ENCODE results near the gene UBA5. TPM values are rescaled to one million over a fixed set of nuclear protein-coding genes. Genes with fewer than 3 reads are reported as not detected.

UBA5 gene
- total RNA-seq, 1 donor, result 38.4 TPM

DNA sequence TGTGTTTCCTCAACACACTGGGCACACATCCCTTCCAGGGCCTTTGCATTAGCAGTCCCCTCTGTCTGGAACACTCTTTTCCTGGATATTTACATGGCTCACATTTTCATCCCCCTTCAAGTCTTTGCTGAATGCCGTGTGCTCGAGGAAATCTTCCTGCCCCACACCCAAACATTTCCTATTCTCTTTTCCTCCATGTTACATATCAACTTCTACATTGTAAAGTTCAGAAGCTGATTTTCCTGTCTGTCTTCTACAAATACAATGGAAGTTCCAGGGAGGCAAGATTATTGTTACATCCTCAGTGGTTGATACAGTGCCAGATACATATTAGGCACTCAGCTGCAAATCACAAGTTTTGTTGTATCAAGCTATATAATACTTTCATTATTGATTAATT is 4.7 kb upstream of the UBA5 start:
- H3K27ac ChIP-seq (ENCODE audit: low read depth, low read length), result no peak overlapping the region
- no peaks in the 10 kb centered on the region for H3K9me3 ChIP-seq (ENCODE audit: low read depth, low read length)
- H2AFZ ChIP-seq (ENCODE audit: low read length), result no peak overlapping the region
- TF ChIP-seq CTCF (IDR thresholded peaks at IDR 0.05; ENCODE audit: extremely low read depth, low read depth, low read length), result no peak
- H3K79me2 ChIP-seq (ENCODE audit: insufficient read depth, low read length), result peaks cover 44% of the 10 kb centered on the region
- peaks cover 4% of the 10 kb centered on the region for H4K20me1 ChIP-seq (ENCODE audit: insufficient read depth, low read length)
- no peak overlapping the region for H3K4me2 ChIP-seq (ENCODE audit: insufficient read depth, low read length)
- H3K4me1 ChIP-seq (ENCODE audit: insufficient read depth, low read length), result peaks cover 16% of the 10 kb centered on the region
- no peak for DNase-seq (ENCODE audit: insufficient read length, low spot score, missing footprints)
- H3K27me3 ChIP-seq (ENCODE audit: insufficient read depth, low read length), result no peaks in the 10 kb centered on the region
- no peaks in the 10 kb centered on the region for H3K36me3 ChIP-seq (ENCODE audit: insufficient read depth, low read length)
- no peak overlapping the region for H3K4me3 ChIP-seq (ENCODE audit: insufficient read depth, low read length)

DNA sequence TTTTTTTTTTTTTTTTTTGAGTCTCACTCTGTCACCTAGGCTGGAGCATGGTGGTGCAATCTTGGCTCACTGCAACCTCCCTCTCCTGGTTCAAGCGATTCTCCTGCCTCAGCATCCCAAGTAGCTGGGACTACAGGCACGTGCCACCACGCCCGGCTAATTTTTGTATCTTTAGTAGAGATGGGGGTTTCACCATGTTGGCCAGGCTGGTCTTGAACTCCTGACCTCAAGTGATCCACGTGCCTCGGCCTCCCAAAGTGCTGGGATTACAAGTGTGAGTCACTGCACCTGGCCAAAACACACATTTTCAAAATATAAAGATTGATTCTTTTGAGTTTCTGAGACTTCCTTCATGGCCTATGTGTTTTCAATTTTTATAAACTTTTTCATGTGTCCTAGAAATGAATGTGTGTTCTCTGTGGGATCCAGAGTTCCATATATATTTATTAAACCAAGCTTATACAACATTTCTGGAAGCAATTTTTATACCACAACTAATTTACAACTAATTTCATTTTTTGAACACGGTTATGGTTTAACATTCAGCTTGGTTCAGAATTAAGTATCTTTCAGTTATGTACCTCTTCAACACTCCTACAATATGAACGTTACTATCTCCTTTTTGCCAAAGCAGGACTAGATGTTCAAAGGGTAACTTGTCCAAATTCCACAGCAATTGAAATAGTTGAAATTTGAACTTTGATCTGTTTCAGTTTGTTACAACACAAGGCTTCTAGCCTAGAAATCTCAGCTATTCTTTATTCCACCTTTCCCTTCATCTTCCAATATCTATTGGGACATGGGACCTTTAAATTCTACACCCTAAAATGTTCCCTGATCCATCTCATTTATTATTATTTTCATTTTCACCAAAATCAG is 2.0 kb upstream of the UBA5 start:
- Histone ChIP-seq H3K27ac (ENCODE audit: low read depth, low read length) (no peak overlapping the region), H3K27me3 (ENCODE audit: insufficient read depth, low read length) (no peaks in the 10 kb centered on the region), H3K4me2 (ENCODE audit: insufficient read depth, low read length) (peak overlapping the region; percentile 99), H3K36me3 (ENCODE audit: insufficient read depth, low read length) (no peaks in the 10 kb centered on the region), H3K9me3 (ENCODE audit: low read depth, low read length) (no peaks in the 10 kb centered on the region), H3K79me2 (ENCODE audit: insufficient read depth, low read length) (peaks cover 59% of the 10 kb centered on the region), H3K4me3 (ENCODE audit: insufficient read depth, low read length) (peak overlapping the region; percentile 95), H3K4me1 (ENCODE audit: insufficient read depth, low read length) (peaks cover 19% of the 10 kb centered on the region), H4K20me1 (ENCODE audit: insufficient read depth, low read length) (peaks cover 4% of the 10 kb centered on the region), H2AFZ (ENCODE audit: low read length) (peak overlapping the region; percentile 98)
- no peak for TF ChIP-seq CTCF (IDR thresholded peaks at IDR 0.05; ENCODE audit: extremely low read depth, low read depth, low read length)
- no peak for DNase-seq (ENCODE audit: insufficient read length, low spot score, missing footprints)

DNA sequence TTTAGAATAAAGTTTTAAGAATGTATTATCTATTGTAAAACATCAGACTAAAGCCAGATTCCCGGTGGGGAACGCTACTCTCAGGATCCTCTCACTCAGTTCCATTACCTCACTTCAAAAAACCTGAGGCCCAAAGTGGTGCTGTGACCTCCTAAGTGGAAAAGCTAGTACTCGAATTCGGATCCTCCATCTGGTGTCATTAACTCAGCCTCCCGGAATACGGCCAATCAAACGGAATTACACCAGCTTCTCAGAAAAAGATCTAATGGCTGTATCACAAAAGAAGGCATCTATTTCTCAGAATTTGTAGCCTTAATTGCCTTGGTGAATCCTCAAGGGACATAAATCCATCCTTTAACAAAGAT is 1.1 kb upstream of the UBA5 start:
- TF ChIP-seq CTCF (IDR thresholded peaks at IDR 0.05; ENCODE audit: extremely low read depth, low read depth, low read length), result no peak
- H3K4me1 ChIP-seq (ENCODE audit: insufficient read depth, low read length), result peaks cover 19% of the 10 kb centered on the region
- H3K27me3 ChIP-seq (ENCODE audit: insufficient read depth, low read length), result no peaks in the 10 kb centered on the region
- peaks cover 65% of the 10 kb centered on the region for H3K79me2 ChIP-seq (ENCODE audit: insufficient read depth, low read length)
- H3K4me2 ChIP-seq (ENCODE audit: insufficient read depth, low read length), result peak overlapping the region; percentile 99
- peak overlapping the region; percentile 96 for H3K27ac ChIP-seq (ENCODE audit: low read depth, low read length)
- peak overlapping the region; percentile 98 for H2AFZ ChIP-seq (ENCODE audit: low read length)
- H3K9me3 ChIP-seq (ENCODE audit: low read depth, low read length), result no peaks in the 10 kb centered on the region
- H3K36me3 ChIP-seq (ENCODE audit: insufficient read depth, low read length), result no peaks in the 10 kb centered on the region
- peak overlapping the region; percentile 95 for H3K4me3 ChIP-seq (ENCODE audit: insufficient read depth, low read length)
- peak; percentile 76 for DNase-seq (ENCODE audit: insufficient read length, low spot score, missing footprints)
- peaks cover 4% of the 10 kb centered on the region for H4K20me1 ChIP-seq (ENCODE audit: insufficient read depth, low read length)

GRCh38 chr3:132659365-132660051 is 621 bp upstream of the UBA5 start, which contains the start of gene ACAD11:
TSS of gene ACAD11 (minus strand) at chr3:132659809. CDS start at chr3:132659751, 58 bp downstream.
- Histone ChIP-seq H3K27ac (ENCODE audit: low read depth, low read length) (peak within 1 kb of the TSS; percentile 96), H3K27me3 (ENCODE audit: insufficient read depth, low read length) (no peaks in the 10 kb centered on the region), H3K4me1 (ENCODE audit: insufficient read depth, low read length) (peaks cover 17% of the 10 kb centered on the region), H2AFZ (ENCODE audit: low read length) (peak within 1 kb of the TSS; percentile 98), H3K36me3 (ENCODE audit: insufficient read depth, low read length) (no peaks in the 10 kb centered on the region), H3K4me3 (ENCODE audit: insufficient read depth, low read length) (peak within 1 kb of the TSS; percentile 95), H3K79me2 (ENCODE audit: insufficient read depth, low read length) (peaks cover 70% of the 10 kb centered on the region), H3K9me3 (ENCODE audit: low read depth, low read length) (no peaks in the 10 kb centered on the region), H4K20me1 (ENCODE audit: insufficient read depth, low read length) (peaks cover 1% of the 10 kb centered on the region), H3K4me2 (ENCODE audit: insufficient read depth, low read length) (peak within 1 kb of the TSS; percentile 99)
- TF ChIP-seq CTCF (IDR thresholded peaks at IDR 0.05; ENCODE audit: extremely low read depth, low read depth, low read length), result peak; percentile 75
- peak; percentile 94 for DNase-seq (ENCODE audit: insufficient read length, low spot score, missing footprints)

All from osteoblast (primary cell).